ENCODE measurements around the gene UBE2V1. TPM values are rescaled to one million over a fixed set of nuclear protein-coding genes. Genes with fewer than 3 reads are reported as not detected.

UBE2V1 gene
- total RNA-seq, 1 donor from 2014 or later = 77.1 TPM

GRCh38 chr20:50070361-50070760, 42.6 kb downstream of the UBE2V1 start:
- intact Hi-C loops (cut with micrococcal nuclease) = loop anchor here (2.0 kb wide), 1 partner anchor 92 kb away; no protein-coding TSS in a partner anchor

GRCh38 chr20:50068041-50068651, 44.8 kb downstream of the UBE2V1 start:
- no peak for DNase-seq
- H3K27ac ChIP-seq (replicated peaks) = no peak overlapping the region
- H3K27me3 ChIP-seq (ENCODE audit: low read depth) = no peaks in the 10 kb centered on the region
- intact Hi-C loops (cut with micrococcal nuclease) = no loop called here
- no peak for TF ChIP-seq CTCF (IDR thresholded peaks at IDR 0.05; ENCODE audit: borderline replicate concordance)
- no peaks in the 10 kb centered on the region for H3K36me3 ChIP-seq
- no peaks in the 10 kb centered on the region for H3K9me3 ChIP-seq (replicated peaks)
- H3K4me3 ChIP-seq = no peak overlapping the region
- H3K4me1 ChIP-seq = peaks cover 9% of the 10 kb centered on the region

More at GRCh38 chr20:50070361-50070760, 42.6 kb downstream of the UBE2V1 start:
- Histone ChIP-seq H3K4me3 (no peak overlapping the region), H3K9me3 (replicated peaks) (no peaks in the 10 kb centered on the region), H3K4me1 (peaks cover 15% of the 10 kb centered on the region), H3K36me3 (no peaks in the 10 kb centered on the region), H3K27ac (replicated peaks) (no peak overlapping the region), H3K27me3 (ENCODE audit: low read depth) (no peaks in the 10 kb centered on the region)
- peak; percentile 4 for DNase-seq
- TF ChIP-seq CTCF (IDR thresholded peaks at IDR 0.05; ENCODE audit: borderline replicate concordance) = no peak

- Histone ChIP-seq H3K27ac (replicated peaks) (no peak overlapping the region), H3K36me3 (no peaks in the 10 kb centered on the region), H3K9me3 (replicated peaks) (no peaks in the 10 kb centered on the region), H3K4me3 (no peak overlapping the region), H3K4me1 (peaks cover 9% of the 10 kb centered on the region), H3K27me3 (ENCODE audit: low read depth) (no peaks in the 10 kb centered on the region)
- intact Hi-C loops (cut with micrococcal nuclease) = no loop called here
- no peak for TF ChIP-seq CTCF (IDR thresholded peaks at IDR 0.05; ENCODE audit: borderline replicate concordance)
- DNase-seq = no peak
Observed at GRCh38 chr20:50067461-50067860, 45.5 kb downstream of the UBE2V1 start.

GRCh38 chr20:50067018-50067417, 45.9 kb downstream of the UBE2V1 start:
- Histone ChIP-seq H3K9me3 (replicated peaks) (no peaks in the 10 kb centered on the region), H3K4me3 (no peak overlapping the region), H3K36me3 (no peaks in the 10 kb centered on the region), H3K27me3 (ENCODE audit: low read depth) (no peaks in the 10 kb centered on the region), H3K4me1 (peaks cover 9% of the 10 kb centered on the region), H3K27ac (replicated peaks) (no peak overlapping the region)
- no peak for DNase-seq
- intact Hi-C loops (cut with micrococcal nuclease) = no loop called here
- TF ChIP-seq CTCF (IDR thresholded peaks at IDR 0.05; ENCODE audit: borderline replicate concordance) = no peak

DNA sequence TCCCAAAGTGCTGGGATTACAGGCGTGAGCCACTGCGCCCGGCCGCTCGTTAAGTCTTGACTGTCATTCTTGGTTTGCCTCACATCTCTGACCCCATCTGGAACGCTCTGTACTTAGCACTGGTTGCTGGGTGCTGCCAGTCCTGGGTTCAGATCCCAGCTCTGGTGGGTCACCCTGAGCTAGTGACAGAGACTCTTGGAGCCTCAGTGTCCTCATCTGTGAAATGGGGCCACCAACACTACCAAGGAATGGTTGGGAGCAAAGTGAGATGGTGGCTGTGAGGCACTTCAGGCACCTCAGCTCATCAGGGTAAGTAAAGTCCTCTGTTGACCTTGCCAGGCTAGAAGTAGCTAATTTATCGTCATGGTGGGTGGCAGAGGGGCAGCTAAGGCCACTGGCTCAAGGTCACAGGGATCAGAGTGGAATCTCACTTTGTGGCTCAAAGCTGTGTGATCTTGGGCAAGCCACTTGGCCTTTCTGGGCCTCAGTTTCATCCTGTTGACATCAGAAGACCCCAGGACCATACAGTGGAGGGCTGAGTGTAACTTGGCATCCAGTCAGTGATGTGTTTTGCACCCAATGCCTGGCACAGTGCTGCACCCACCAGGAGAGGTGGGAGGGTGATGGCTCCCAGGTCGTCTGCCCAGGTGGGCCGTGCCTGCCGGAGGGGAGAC, 46.7 kb downstream of the UBE2V1 start:
- H3K36me3 ChIP-seq = no peaks in the 10 kb centered on the region
- no peak overlapping the region for H3K27ac ChIP-seq (replicated peaks)
- peaks cover 4% of the 10 kb centered on the region for H3K4me1 ChIP-seq
- no peak for DNase-seq
- no peaks in the 10 kb centered on the region for H3K27me3 ChIP-seq (ENCODE audit: low read depth)
- no peaks in the 10 kb centered on the region for H3K9me3 ChIP-seq (replicated peaks)
- H3K4me3 ChIP-seq = no peak overlapping the region
- no peak for TF ChIP-seq CTCF (IDR thresholded peaks at IDR 0.05; ENCODE audit: borderline replicate concordance)
- intact Hi-C loops (cut with micrococcal nuclease) = no loop called here

Data from left ventricle myocardium inferior (tissue), 1 donor.